ENCODE results near the gene NACA2. TPM values are rescaled to one million over a fixed set of nuclear protein-coding genes. Genes with fewer than 3 reads are reported as not detected.
"Not testable (repeated sequence)": the region's sequence is repeated elsewhere in the genome, so short reads cannot be mapped to it uniquely, and the experiment has no call there.

The NACA2 gene
- total RNA-seq, 1 donor from 2014 or later, result not detected

GRCh38 chr17:61579347-61579746 is 11.7 kb downstream of the NACA2 start:
- H3K36me3 Mint-ChIP-seq, result no peaks in the 10 kb centered on the region
- H3K27ac Mint-ChIP-seq, result no peak overlapping the region
- DNase-seq (ENCODE audit: extremely low spot score, unreplicated experiment), result no peak
- H3K4me3 Mint-ChIP-seq, result no peak overlapping the region
- H3K9me3 Mint-ChIP-seq, result no peaks in the 10 kb centered on the region
- peaks cover 28% of the 10 kb centered on the region for H3K4me1 Mint-ChIP-seq (ENCODE audit: unreplicated experiment)
- H3K27me3 Mint-ChIP-seq, result peaks cover 11% of the 10 kb centered on the region
- TF ChIP-seq, protein P1, sequence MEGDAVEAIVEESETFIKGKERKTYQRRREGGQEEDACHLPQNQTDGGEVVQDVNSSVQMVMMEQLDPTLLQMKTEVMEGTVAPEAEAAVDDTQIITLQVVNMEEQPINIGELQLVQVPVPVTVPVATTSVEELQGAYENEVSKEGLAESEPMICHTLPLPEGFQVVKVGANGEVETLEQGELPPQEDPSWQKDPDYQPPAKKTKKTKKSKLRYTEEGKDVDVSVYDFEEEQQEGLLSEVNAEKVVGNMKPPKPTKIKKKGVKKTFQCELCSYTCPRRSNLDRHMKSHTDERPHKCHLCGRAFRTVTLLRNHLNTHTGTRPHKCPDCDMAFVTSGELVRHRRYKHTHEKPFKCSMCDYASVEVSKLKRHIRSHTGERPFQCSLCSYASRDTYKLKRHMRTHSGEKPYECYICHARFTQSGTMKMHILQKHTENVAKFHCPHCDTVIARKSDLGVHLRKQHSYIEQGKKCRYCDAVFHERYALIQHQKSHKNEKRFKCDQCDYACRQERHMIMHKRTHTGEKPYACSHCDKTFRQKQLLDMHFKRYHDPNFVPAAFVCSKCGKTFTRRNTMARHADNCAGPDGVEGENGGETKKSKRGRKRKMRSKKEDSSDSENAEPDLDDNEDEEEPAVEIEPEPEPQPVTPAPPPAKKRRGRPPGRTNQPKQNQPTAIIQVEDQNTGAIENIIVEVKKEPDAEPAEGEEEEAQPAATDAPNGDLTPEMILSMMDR (conservative IDR thresholded peaks at IDR 0.05), result no peak

DNA sequence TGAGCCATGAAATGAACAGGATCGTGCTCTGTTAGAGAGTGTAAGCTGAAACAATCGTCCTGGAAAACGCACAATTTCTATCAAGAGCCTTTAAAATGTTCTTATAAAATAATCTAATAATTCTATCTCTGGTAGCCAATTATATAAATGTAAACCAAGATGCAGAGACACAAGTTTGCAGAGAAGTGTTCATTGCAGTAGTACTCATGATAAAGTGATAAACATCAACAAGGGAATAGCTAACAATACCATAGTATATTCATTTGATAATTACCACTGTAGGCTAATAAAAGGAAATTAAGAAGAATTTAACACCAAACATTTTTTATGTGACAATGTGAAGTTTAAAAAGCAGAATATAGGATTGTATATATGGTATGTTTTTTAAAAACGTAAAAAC is 12.4 kb downstream of the NACA2 start:
- Mint-ChIP-seq H3K9me3 (no peaks in the 10 kb centered on the region), H3K36me3 (no peaks in the 10 kb centered on the region), H3K27ac (no peak overlapping the region), H3K27me3 (peaks cover 15% of the 10 kb centered on the region), H3K4me1 (ENCODE audit: unreplicated experiment) (peaks cover 28% of the 10 kb centered on the region), H3K4me3 (no peak overlapping the region)
- no peak for DNase-seq (ENCODE audit: extremely low spot score, unreplicated experiment)
- TF ChIP-seq, protein P1 (conservative IDR thresholded peaks at IDR 0.05), result no peak

GRCh38 chr17:61575983-61576382 is 15.0 kb downstream of the NACA2 start:
- no peak overlapping the region for H3K4me3 Mint-ChIP-seq
- TF ChIP-seq, protein P1 (conservative IDR thresholded peaks at IDR 0.05), result no peak
- DNase-seq (ENCODE audit: extremely low spot score, unreplicated experiment), result no peak
- H3K27me3 Mint-ChIP-seq, result peaks cover 9% of the 10 kb centered on the region
- peaks cover 10% of the 10 kb centered on the region for H3K4me1 Mint-ChIP-seq (ENCODE audit: unreplicated experiment)
- no peaks in the 10 kb centered on the region for H3K36me3 Mint-ChIP-seq
- H3K27ac Mint-ChIP-seq, result no peak overlapping the region
- H3K9me3 Mint-ChIP-seq, result peaks cover 4% of the 10 kb centered on the region

DNA sequence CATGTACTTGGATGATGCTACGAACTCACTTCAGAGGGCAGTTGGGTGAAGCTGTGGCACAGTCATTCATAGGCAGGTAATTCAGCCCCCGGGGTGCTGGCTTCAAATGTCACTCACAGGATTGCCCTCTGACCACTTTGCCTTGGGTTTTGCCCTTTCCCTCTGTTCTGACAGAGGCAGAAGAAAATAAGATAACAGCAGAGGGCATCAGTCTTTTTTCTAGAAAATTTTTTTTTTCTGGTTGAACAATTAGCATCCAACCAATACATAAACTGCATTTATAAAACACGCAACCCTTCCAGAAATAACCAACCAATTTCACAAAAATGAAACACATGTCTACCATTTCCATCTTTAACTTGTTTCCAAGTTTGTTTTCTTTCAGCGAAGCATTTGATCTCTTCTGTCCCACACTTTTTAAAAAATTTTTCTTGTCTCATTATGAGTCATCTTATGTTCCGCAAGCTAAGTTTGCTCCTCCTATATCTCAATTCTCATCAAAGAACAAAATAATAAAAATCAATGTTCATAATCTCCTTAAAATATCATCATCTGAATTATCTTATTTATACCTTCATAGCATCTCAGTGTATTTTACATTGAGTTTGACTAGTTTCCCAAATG is 15.6 kb downstream of the NACA2 start:
- DNase-seq (ENCODE audit: extremely low spot score, unreplicated experiment), result no peak
- Mint-ChIP-seq H3K27ac (no peak overlapping the region), H3K4me3 (no peak overlapping the region), H3K4me1 (ENCODE audit: unreplicated experiment) (peaks cover 9% of the 10 kb centered on the region), H3K9me3 (peaks cover 4% of the 10 kb centered on the region), H3K27me3 (peaks cover 8% of the 10 kb centered on the region), H3K36me3 (no peaks in the 10 kb centered on the region)
- TF ChIP-seq, protein P1 (conservative IDR thresholded peaks at IDR 0.05), result no peak

GRCh38 chr17:61574542-61575351 is 16.3 kb downstream of the NACA2 start:
- no peak for DNase-seq (ENCODE audit: extremely low spot score, unreplicated experiment)

DNA sequence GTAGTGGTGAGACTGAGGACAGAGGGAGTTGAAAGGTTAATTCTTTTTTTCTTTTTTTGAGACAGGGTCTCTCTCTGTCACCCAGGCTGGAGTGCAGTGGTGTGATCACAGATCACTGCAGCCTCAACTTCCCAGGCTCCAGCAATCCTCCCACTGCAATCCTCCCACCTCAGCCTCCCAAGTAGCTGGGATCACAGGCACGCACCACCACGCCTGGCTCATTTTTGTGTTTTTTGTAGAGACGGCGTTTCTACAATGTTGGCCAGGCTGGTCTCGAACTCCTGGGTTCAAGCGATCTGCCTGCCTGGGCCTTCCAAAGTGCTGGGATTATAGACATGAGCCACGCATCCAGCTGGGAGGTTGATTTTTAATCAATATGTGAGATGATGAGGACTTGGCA is 18.5 kb downstream of the NACA2 start:
- not testable (repeated sequence) for H3K27ac Mint-ChIP-seq

More at GRCh38 chr17:61574542-61575351, 16.3 kb downstream of the NACA2 start:
- H3K27ac Mint-ChIP-seq, result no peak overlapping the region
- no peaks in the 10 kb centered on the region for H3K36me3 Mint-ChIP-seq
- H3K27me3 Mint-ChIP-seq, result peaks cover 5% of the 10 kb centered on the region
- TF ChIP-seq, protein P1 (conservative IDR thresholded peaks at IDR 0.05), result peak; percentile 60
- peaks cover 6% of the 10 kb centered on the region for H3K4me1 Mint-ChIP-seq (ENCODE audit: unreplicated experiment)
- H3K4me3 Mint-ChIP-seq, result no peak overlapping the region
- H3K9me3 Mint-ChIP-seq, result peaks cover 4% of the 10 kb centered on the region

More for the DNA sequence above, 18.5 kb downstream of the NACA2 start:
- not testable (repeated sequence) for H3K27me3 Mint-ChIP-seq; H3K36me3 Mint-ChIP-seq; H3K4me3 Mint-ChIP-seq; H3K9me3 Mint-ChIP-seq; H3K4me1 Mint-ChIP-seq (ENCODE audit: unreplicated experiment); DNase-seq (ENCODE audit: extremely low spot score, unreplicated experiment)

Data from type B pancreatic cell (in vitro differentiated cells).